Transverse colon (tissue), 4 donors: ENCODE data around the gene ALB. TPM values are rescaled to one million over a fixed set of nuclear protein-coding genes. Genes with fewer than 3 reads are reported as not detected.

Source experiments
- DNase-seq: peaks from one replicate; pipeline ENCODE4 v3.0.0-alpha.2; 2019
- H3K27ac ChIP-seq, 4 donors: fragments of 200-600 bp; sonication (generic); 2 replicates each; pipeline ENCODE4 v1.5.1; 2016 to 2018; ENCODE audit warnings: inconsistent platforms in 4 of 4
- H3K27me3 ChIP-seq: fragments of 200-600 bp; sonication (generic); 2 replicates; pipeline ENCODE4 v1.5.1; 2017; ENCODE audit warnings: inconsistent platforms
- H3K36me3 ChIP-seq, 4 donors: fragments of 200-600 bp; sonication (generic); 2 replicates each; pipeline ENCODE4 v1.5.1; 2017 to 2019; ENCODE audit warnings: inconsistent platforms in 4 of 4
- H3K4me1 ChIP-seq, 4 donors: fragments of 200-600 bp; sonication (generic); 2 replicates each; pipeline ENCODE4 v1.5.1; 2017 to 2020; ENCODE audit warnings: inconsistent platforms in 4 of 4
- H3K4me3 ChIP-seq, 4 donors: fragments of 200-600 bp; sonication (generic); 1 replicate in 1 of 4; 2 replicates in 3 of 4; pipeline versions ENCODE4 v1.5.1 to v1.6.1; 2017 to 2019; ENCODE audit warnings: inconsistent platforms in 4 of 4
- H3K9me3 ChIP-seq, 2 donors: fragments of 200-600 bp; sonication (generic); 2 replicates each; pipeline ENCODE4 v1.5.1; 2017 to 2019; ENCODE audit warnings: inconsistent platforms in 2 of 2
- CTCF ChIP-seq, 5 experiments: fragments of 200-600 bp in 3 of 5; fragments of 450-650 bp in 2 of 5; sonication (generic) in 3 of 5; IDR thresholded peaks; 1 replicate in 2 of 5; 2 replicates in 3 of 5; pipeline ENCODE4 v1.5.1; 2016 to 2017; ENCODE audit warnings: antibody characterized with exemption in 5 of 5, inconsistent platforms in 3 of 5, mild to moderate bottlenecking in 2 of 5, moderate library complexity in 1 of 5
- EP300 ChIP-seq: sonication (generic); formaldehyde crosslinking; IDR thresholded peaks from one replicate; pipeline ENCODE4 v1.6.1; 2017; ENCODE audit warnings: antibody characterized with exemption, low read depth
- POLR2A ChIP-seq: fragments of 450-650 bp; IDR thresholded peaks from one replicate; pipeline ENCODE4 v1.6.1; 2016; ENCODE audit warnings: antibody characterized with exemption, mild to moderate bottlenecking, moderate library complexity
- POLR2AphosphoS5 ChIP-seq, 3 donors: sonication (generic); formaldehyde crosslinking; IDR thresholded peaks; one replicate each; pipeline ENCODE4 v1.6.1; 2016; ENCODE audit warnings: antibody characterized with exemption in 3 of 3
- WGBS, 2 donors: methylation state at CpG; one replicate each; pipeline ENCODE4 v1.1.5; 2018; ENCODE audit warnings: low coverage in 1 of 2; 5-methylcytosine and 5-hydroxymethylcytosine counted together
- in situ Hi-C, 4 donors: fragments of 200-750 bp; cut with MboI; loops; one replicate each; pipeline versions ENCODE4 v1.15.0 to v1.15.1; 2017; ENCODE audit warnings: low sequenced_read_pairs in 3 of 4, low pct_ligation_motif_present in 1 of 4, low pct_unique_long_range_greater_than_20kb in 1 of 4
- intact Hi-C: fragments of 100-400 bp; cut with DNase I; formaldehyde crosslinking; loops from one replicate; pipeline ENCODE4 v1.15.1; 2023; ENCODE audit warnings: low total_unique reads
- total RNA-seq, 4 donors: library from RNA; depleted of rRNA; stranded (reverse); fragments of >200 nt; gene quantifications; one replicate each; pipeline ENCODE4 v1.1.0, GENCODE V29; 2016

Gene ALB
- total RNA-seq, 4 donors from 2014 or later: 0.64 TPM; not detected in 3

- Histone ChIP-seq H3K27ac (no peak overlapping the region), H3K4me1 (peaks cover 0 to 7% (median 0%) of the 10 kb centered on the region in 4 donors), H3K36me3 (no peaks in the 10 kb centered on the region), H3K4me3 (no peak overlapping the region), H3K27me3 (no peaks in the 10 kb centered on the region), H3K9me3 (no peaks in the 10 kb centered on the region)
- 53 to 68% methylated on average over 5 of the region's 5 CpGs for WGBS, 2 donors
- DNase-seq: no peak
- in situ Hi-C loops: no loop called here
- intact Hi-C loops: no loop called here
- no peak for TF ChIP-seq POLR2AphosphoS5 (IDR thresholded peaks at IDR 0.05)
Observed at GRCh38 chr4:73432169-73433000, 28.3 kb downstream of the ALB start.

DNA sequence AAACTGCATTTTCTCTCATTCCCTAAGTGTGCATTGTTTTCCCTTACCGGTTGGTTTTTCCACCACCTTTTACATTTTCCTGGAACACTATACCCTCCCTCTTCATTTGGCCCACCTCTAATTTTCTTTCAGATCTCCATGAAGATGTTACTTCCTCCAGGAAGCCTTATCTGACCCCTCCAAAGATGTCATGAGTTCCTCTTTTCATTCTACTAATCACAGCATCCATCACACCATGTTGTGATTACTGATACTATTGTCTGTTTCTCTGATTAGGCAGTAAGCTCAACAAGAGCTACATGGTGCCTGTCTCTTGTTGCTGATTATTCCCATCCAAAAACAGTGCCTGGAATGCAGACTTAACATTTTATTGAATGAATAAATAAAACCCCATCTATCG is 29.1 kb downstream of the ALB start:
- intact Hi-C loops (no loop called here), in situ Hi-C loops (no loop called here)
- no peak for DNase-seq
- H3K36me3 ChIP-seq: no peaks in the 10 kb centered on the region
- no peak for TF ChIP-seq POLR2AphosphoS5 (IDR thresholded peaks at IDR 0.05)
- TF ChIP-seq EP300: no peak
- TF ChIP-seq POLR2A: no peak
- TF ChIP-seq CTCF (IDR thresholded peaks at IDR 0.05): no peak
- H3K4me3 ChIP-seq: no peak overlapping the region
- 85 to 86% methylated on average over 2 of the region's 2 CpGs for WGBS, 2 donors
- peaks cover 0 to 7% (median 0%) of the 10 kb centered on the region in 4 donors for H3K4me1 ChIP-seq
- no peak overlapping the region for H3K27ac ChIP-seq
- H3K9me3 ChIP-seq: no peaks in the 10 kb centered on the region
- H3K27me3 ChIP-seq: no peaks in the 10 kb centered on the region

GRCh38 chr4:73434311-73434710 is 30.2 kb downstream of the ALB start:
- peaks cover 0 to 7% (median 0%) of the 10 kb centered on the region in 4 donors for H3K4me1 ChIP-seq
- TF ChIP-seq CTCF (IDR thresholded peaks at IDR 0.05) (peak in 3 of 5 experiments; percentile 26 to 41 (median 35)), EP300 (no peak), POLR2A (no peak)
- H3K36me3 ChIP-seq: no peaks in the 10 kb centered on the region
- no peak for DNase-seq
- H3K27ac ChIP-seq: no peak overlapping the region
- no peaks in the 10 kb centered on the region for H3K9me3 ChIP-seq
- intact Hi-C loops (no loop called here), in situ Hi-C loops (no loop called here)
- no peak overlapping the region for H3K4me3 ChIP-seq
- WGBS, 2 donors: 56 to 60% methylated on average over 3 of the region's 3 CpGs
- H3K27me3 ChIP-seq: no peaks in the 10 kb centered on the region

DNA sequence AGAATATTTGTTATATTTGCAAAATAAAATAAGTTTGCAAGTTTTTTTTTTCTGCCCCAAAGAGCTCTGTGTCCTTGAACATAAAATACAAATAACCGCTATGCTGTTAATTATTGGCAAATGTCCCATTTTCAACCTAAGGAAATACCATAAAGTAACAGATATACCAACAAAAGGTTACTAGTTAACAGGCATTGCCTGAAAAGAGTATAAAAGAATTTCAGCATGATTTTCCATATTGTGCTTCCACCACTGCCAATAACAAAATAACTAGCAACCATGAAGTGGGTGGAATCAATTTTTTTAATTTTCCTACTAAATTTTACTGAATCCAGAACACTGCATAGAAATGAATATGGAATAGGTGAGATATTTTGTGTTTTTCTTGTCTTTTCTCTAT is 31.9 kb downstream of the ALB start, which contains the start of gene AFP:
AFP (plus strand) TSS at position 238 of the 400 bp plus-strand sequence; CDS start at position 280, 42 bp downstream.
- intact Hi-C loops: no loop called here
- Histone ChIP-seq H3K36me3 (no peaks in the 10 kb centered on the region), H3K4me1 (peaks cover 0 to 7% (median 0%) of the 10 kb centered on the region in 4 donors), H3K9me3 (no peaks in the 10 kb centered on the region), H3K27ac (no peak within 1 kb of the TSS), H3K4me3 (no peak within 1 kb of the TSS), H3K27me3 (no peaks in the 10 kb centered on the region)
- in situ Hi-C loops: no loop called here
- 83 to 91% methylated on average over 1 of the region's 1 CpG for WGBS, 2 donors
- DNase-seq: no peak
- TF ChIP-seq CTCF (IDR thresholded peaks at IDR 0.05) (no peak), POLR2A (no peak), POLR2AphosphoS5 (IDR thresholded peaks at IDR 0.05) (no peak)
